A549 (cell line): ENCODE measurements around the gene C2orf42. TPM values are rescaled to one million over a fixed set of nuclear protein-coding genes. Genes with fewer than 3 reads are reported as not detected.
"Not testable (repeated sequence)": the region's sequence is repeated elsewhere in the genome, so short reads cannot be mapped to it uniquely, and the experiment has no call there.

Source experiments
- ATAC-seq, 2 experiments: fragments of 200-7000 bp in 1 of 2; fragments of >200 bp in 1 of 2; cut with Nextera tagmentation in 1 of 2; cut with Tn5 transposase in 1 of 2; 3 replicates each; pipeline versions ENCODE4 v1.8.0 to v1.9.1; 2018 to 2020; ENCODE audit warnings: mild to moderate bottlenecking in 1 of 2, moderate library complexity in 1 of 2
- CTCF ChIA-PET: fragments of 300-600 bp; sonication (Branson Sonifier 250); formaldehyde crosslinking; extraction: SDS; loops from one replicate; lab custom pipeline; 2021; ENCODE audit warnings: antibody characterized with exemption, inconsistent platforms; lab: Yijun Ruan, JAX
- POLR2A ChIA-PET: fragments of 350-600 bp; formaldehyde crosslinking; extraction: SDS; loops from one replicate; lab custom pipeline; 2021; ENCODE audit warnings: antibody characterized with exemption, inconsistent platforms; lab: Yijun Ruan, JAX
- DNase-seq, 2 experiments: peaks; one replicate each; pipeline versions ENCODE4 v3.0.0 to v3.0.0-alpha.2; 2011 to 2016; ENCODE audit warnings: low read depth in 1 of 2, low spot score in 1 of 2
- FAIRE-seq: peaks from 2 replicates; lab custom pipeline; 2011; peaks lifted over from hg19 to GRCh38; lab: Jason Lieb, UNC
- H3K27ac ChIP-seq, 2 experiments: fragments of >200 bp; sonication (Bioruptor Twin); formaldehyde crosslinking; 3 replicates each; pipeline ENCODE4 v1.5.1; 2016 to 2017
- H3K4me1 ChIP-seq: fragments of >200 bp; sonication (Bioruptor Twin); formaldehyde crosslinking; 3 replicates; pipeline ENCODE4 v1.6.1; 2016
- H3K4me2 ChIP-seq: fragments of >200 bp; sonication (Bioruptor Twin); formaldehyde crosslinking; 3 replicates; pipeline ENCODE4 v1.6.1; 2016
- H3K4me3 ChIP-seq: fragments of >200 bp; sonication (Bioruptor Twin); formaldehyde crosslinking; 3 replicates; pipeline ENCODE4 v1.5.1; 2016
- H3K9me3 ChIP-seq: fragments of >200 bp; sonication (Bioruptor Twin); formaldehyde crosslinking; 3 replicates; pipeline ENCODE4 v1.6.1; 2016
- CEBPB ChIP-seq, 2 experiments: fragments of >200 bp in 1 of 2; sonication (Bioruptor Twin) in 1 of 2; formaldehyde crosslinking in 1 of 2; IDR thresholded peaks; 2 replicates each; pipeline ENCODE4 v1.6.1; 2012 to 2016
- CTCF ChIP-seq: fragments of >200 bp; sonication (Bioruptor Twin); formaldehyde crosslinking; IDR thresholded peaks from 3 replicates; pipeline ENCODE4 v1.5.1; 2016
- E2F6 ChIP-seq: IDR thresholded peaks from 2 replicates; pipeline ENCODE4 v1.6.1; 2012; ENCODE audit warnings: low read depth, borderline replicate concordance
- EP300 ChIP-seq, 2 experiments: fragments of >200 bp; sonication (Bioruptor Twin); formaldehyde crosslinking; IDR thresholded peaks; 2 replicates in 1 of 2; 3 replicates in 1 of 2; pipeline ENCODE4 v1.6.1; 2016 to 2017
- FOSL2 ChIP-seq, 2 experiments: fragments of 450-650 bp in 1 of 2; fragments of >200 bp in 1 of 2; sonication (Bioruptor Twin) in 1 of 2; formaldehyde crosslinking; IDR thresholded peaks; 2 replicates each; pipeline versions ENCODE4 v1.5.0 to v1.6.1; 2016 to 2020; ENCODE audit warnings: mild to moderate bottlenecking in 1 of 2, moderate library complexity in 1 of 2
- GATA3 ChIP-seq: IDR thresholded peaks from 2 replicates; pipeline ENCODE4 v1.6.1; 2012; ENCODE audit warnings: borderline replicate concordance
- HEYL ChIP-seq: fragments of 250-450 bp; sonication (Bioruptor Pico); IDR thresholded peaks from 2 replicates; pipeline ENCODE4 v1.8.0; 2021; ENCODE audit warnings: mild to moderate bottlenecking, moderate library complexity
- HOXB13 ChIP-seq: fragments of 250-450 bp; sonication (Bioruptor Pico); IDR thresholded peaks from 2 replicates; pipeline ENCODE4 v1.5.0; 2020; ENCODE audit warnings: low read depth, mild to moderate bottlenecking, moderate library complexity
- JUN ChIP-seq, 2 experiments: fragments of >200 bp; sonication (Bioruptor Twin); formaldehyde crosslinking; IDR thresholded peaks; 2 replicates in 1 of 2; 3 replicates in 1 of 2; pipeline ENCODE4 v1.6.1; 2016 to 2017
- KDM1A ChIP-seq: fragments of 200-600 bp; sonication (generic); IDR thresholded peaks from 2 replicates; pipeline ENCODE4 v1.6.1; 2016; ENCODE audit warnings: low read depth, mild to moderate bottlenecking
- KDM5A ChIP-seq: fragments of 200-600 bp; sonication (generic); IDR thresholded peaks from 2 replicates; pipeline ENCODE4 v1.6.1; 2016; ENCODE audit warnings: antibody characterized with exemption, mild to moderate bottlenecking
- MAZ ChIP-seq: fragments of 150-350 bp; IDR thresholded peaks from 2 replicates; pipeline ENCODE4 v1.6.1; 2014; ENCODE audit warnings: antibody characterized with exemption, low read depth, low read length, borderline replicate concordance
- PBX3 ChIP-seq: IDR thresholded peaks from 2 replicates; pipeline ENCODE4 v1.6.1; 2012
- PHF8 ChIP-seq: fragments of 200-600 bp; sonication (generic); IDR thresholded peaks from 2 replicates; pipeline ENCODE4 v1.6.1; 2016; ENCODE audit warnings: low read depth, mild to moderate bottlenecking, antibody characterized with exemption, moderate library complexity, borderline replicate concordance
- POLR2A ChIP-seq: IDR thresholded peaks from 2 replicates; pipeline ENCODE4 v1.6.1; 2012; ENCODE audit warnings: mild to moderate bottlenecking, low read length
- RAD21 ChIP-seq, 2 experiments: fragments of >200 bp in 1 of 2; sonication (Bioruptor Twin) in 1 of 2; formaldehyde crosslinking in 1 of 2; IDR thresholded peaks in 1 of 2; conservative IDR thresholded peaks in 1 of 2; 2 replicates in 1 of 2; 3 replicates in 1 of 2; pipeline ENCODE4 v1.6.1; 2012 to 2018; ENCODE audit warnings: inconsistent platforms in 1 of 2
- RARB ChIP-seq: fragments of 250-450 bp; sonication (Bioruptor Pico); IDR thresholded peaks from 2 replicates; pipeline ENCODE4 v1.8.0; 2021; ENCODE audit warnings: mild to moderate bottlenecking, moderate library complexity
- REST ChIP-seq: fragments of 200-600 bp; sonication (generic); IDR thresholded peaks from 2 replicates; pipeline ENCODE4 v1.6.1; 2016; ENCODE audit warnings: antibody characterized with exemption, mild to moderate bottlenecking, moderate library complexity
- RFX5 ChIP-seq: fragments of 450-650 bp; IDR thresholded peaks from 2 replicates; pipeline ENCODE4 v1.7.1; 2014; ENCODE audit warnings: antibody characterized with exemption, mild to moderate bottlenecking, moderate library complexity
- TFCP2L1 ChIP-seq: fragments of 250-450 bp; sonication (Bioruptor Pico); IDR thresholded peaks from 2 replicates; pipeline ENCODE4 v1.5.0; 2021; ENCODE audit warnings: mild to moderate bottlenecking
- USF2 ChIP-seq: fragments of 450-650 bp; IDR thresholded peaks from 2 replicates; pipeline ENCODE4 v1.6.1; 2014; ENCODE audit warnings: antibody characterized with exemption
- ZNF302 ChIP-seq: fragments of 250-450 bp; sonication (Bioruptor Pico); IDR thresholded peaks from 2 replicates; pipeline ENCODE4 v1.9.0; 2021; ENCODE audit warnings: inconsistent platforms, mild to moderate bottlenecking, moderate library complexity
- ZSCAN20 ChIP-seq: fragments of 250-450 bp; sonication (Bioruptor Pico); IDR thresholded peaks from 2 replicates; pipeline ENCODE4 v1.8.0; 2022; ENCODE audit warnings: mild to moderate bottlenecking, moderate library complexity
- WGBS: methylation state at CpG from one replicate; pipeline ENCODE4 v1.1.6; 2017; ENCODE audit errors: missing lambda C conversion rate; 5-methylcytosine and 5-hydroxymethylcytosine counted together
- polyA plus RNA-seq, 4 experiments: library from polyadenylated mRNA; depleted of rRNA in 3 of 4; stranded (reverse); fragments of >200 nt; fragmentation: RNase III in 1 of 4; extraction: RNeasy Plus Mini Kit Qiagen cat#74134 plus additional on column Dnase treatment in 1 of 4; gene quantifications; 2 replicates in 3 of 4; 3 replicates in 1 of 4; pipeline ENCODE4 v1.2.3, GENCODE V29; 2011 to 2017

Gene C2orf42
- polyA plus RNA-seq, 2 of the 4 experiments (the other 2 are of a cell fraction): 9.5 to 10.4 TPM

- not testable (repeated sequence) for FAIRE-seq, H3K4me3 ChIP-seq, DNase-seq, ATAC-seq, H3K4me2 ChIP-seq, H3K27ac ChIP-seq, H3K9me3 ChIP-seq, H3K4me1 ChIP-seq
- WGBS: 96% methylated on average over 9 of the region's 25 CpGs
- ChIA-PET POLR2A (interaction anchor here (1.1 kb wide), 1 partner anchor 234 kb away, joined by 3 read pairs; the partner anchor contains the start of gene MXD1), CTCF (interaction anchor here (1.6 to 8.5 kb wide), 2 partner anchors 31 to 237 kb away, joined by 4 to 89 read pairs; partner anchors contain the start of gene MXD1)
Observed at GRCh38 chr2:70148211-70148760, 42.5 kb downstream of the C2orf42 start.

GRCh38 chr2:70145851-70146739, 44.7 kb downstream of the C2orf42 start:
- no peak for FAIRE-seq
- H3K4me3 ChIP-seq: no peak overlapping the region
- DNase-seq: no peak
- ChIA-PET POLR2A (interaction anchor here (0.7 kb wide), 1 partner anchor 10 kb away, joined by 3 read pairs; no protein-coding TSS in a partner anchor), CTCF (interaction anchor here (0.8 to 8.5 kb wide), 5 partner anchors 29 to 235 kb away, joined by 3 to 89 read pairs (median 4); partner anchors contain the start of gene MXD1)
- H3K9me3 ChIP-seq: no peaks in the 10 kb centered on the region
- ATAC-seq: no peak
- 68% methylated on average over 9 of the region's 9 CpGs for WGBS
- TF ChIP-seq REST (no peak), KDM1A (no peak), ZSCAN20 (CRISPR knock-in tag) (no peak), EP300 (IDR thresholded peaks at IDR 0.05) (no peak), CEBPB (IDR thresholded peaks at IDR 0.05) (no peak)
- H3K27ac ChIP-seq: no peak overlapping the region
- H3K4me2 ChIP-seq: no peak overlapping the region
- H3K4me1 ChIP-seq: peaks cover 14% of the 10 kb centered on the region

GRCh38 chr2:70145144-70145490, 45.7 kb downstream of the C2orf42 start:
- TF ChIP-seq KDM5A: no peak
- TF ChIP-seq CTCF: no peak
- TF ChIP-seq HEYL (CRISPR knock-in tag): no peak
- no peak for TF ChIP-seq JUN (IDR thresholded peaks at IDR 0.05)
- TF ChIP-seq RFX5: no peak
- no peak for TF ChIP-seq POLR2A
- TF ChIP-seq E2F6: no peak
- no peak for TF ChIP-seq MAZ
- no peak for TF ChIP-seq CEBPB (IDR thresholded peaks at IDR 0.05)
- TF ChIP-seq ZNF302 (CRISPR knock-in tag): no peak
- TF ChIP-seq PHF8: no peak
- no peak for TF ChIP-seq RAD21 (conservative IDR thresholded peaks at IDR 0.05 in 1 of 2, IDR thresholded peaks at IDR 0.05 in 1 of 2)
- no peak for TF ChIP-seq RARB (CRISPR knock-in tag)
- no peak for TF ChIP-seq TFCP2L1 (CRISPR knock-in tag)
- TF ChIP-seq FOSL2 (IDR thresholded peaks at IDR 0.05): no peak
- no peak for TF ChIP-seq FOSL2 (CRISPR knock-in tag; IDR thresholded peaks at IDR 0.05)
- no peak for TF ChIP-seq GATA3
- no peak for TF ChIP-seq EP300 (IDR thresholded peaks at IDR 0.05)
- TF ChIP-seq PBX3: no peak
- no peak for TF ChIP-seq USF2
- no peak for TF ChIP-seq HOXB13 (CRISPR knock-in tag)
- Histone ChIP-seq H3K4me3 (no peak overlapping the region), H3K9me3 (no peaks in the 10 kb centered on the region), H3K4me1 (peaks cover 19% of the 10 kb centered on the region), H3K27ac (no peak overlapping the region), H3K4me2 (no peak overlapping the region)
- ATAC-seq: no peak
- no peak for DNase-seq
- FAIRE-seq: no peak
- ChIA-PET CTCF (interaction anchor here (0.8 to 8.5 kb wide), 7 partner anchors 29 to 234 kb away, joined by 3 to 89 read pairs (median 6); partner anchors contain the start of genes MXD1 and PCBP1), POLR2A (interaction anchor here (2.0 to 5.5 kb wide), 3 partner anchors 20 to 231 kb away, joined by 7 to 87 read pairs (median 59); partner anchors contain the start of genes C2orf42 and MXD1)
- WGBS: 99% methylated on average over 3 of the region's 3 CpGs
